Loucy (cell line): ENCODE measurements around the gene OVOL3.

Experiments
- H2AFZ ChIP-seq: fragments of 200-600 bp; sonication (generic); 2 replicates; pipeline ENCODE4 v1.6.0; 2016; ENCODE audit warnings: antibody characterized with exemption, mild to moderate bottlenecking, low read length, moderate library complexity
- H3F3A ChIP-seq: fragments of 200-600 bp; 2 replicates; pipeline ENCODE4 v1.6.0; 2016; ENCODE audit warnings: antibody characterized with exemption, low read depth, mild to moderate bottlenecking
- H3K27me3 ChIP-seq: fragments of 200-600 bp; sonication (generic); 2 replicates; pipeline ENCODE4 v1.6.1; 2014; ENCODE audit warnings: low read length, mild to moderate bottlenecking; ENCODE audit not compliant: insufficient read depth, poor library complexity, severe bottlenecking
- H3K36me3 ChIP-seq: fragments of 200-600 bp; sonication (generic); 2 replicates; pipeline ENCODE4 v1.6.1; 2016; ENCODE audit warnings: low read length; ENCODE audit not compliant: insufficient read depth
- H3K4me1 ChIP-seq: fragments of 200-600 bp; sonication (generic); 2 replicates; pipeline ENCODE4 v1.5.1; 2014; ENCODE audit warnings: low read length, mild to moderate bottlenecking; ENCODE audit not compliant: insufficient read depth, poor library complexity, severe bottlenecking
- H3K4me2 ChIP-seq: fragments of 200-600 bp; sonication (generic); 2 replicates; pipeline ENCODE4 v1.6.0; 2014; ENCODE audit warnings: antibody characterized with exemption, low read length, low read depth, mild to moderate bottlenecking; ENCODE audit not compliant: poor library complexity, severe bottlenecking
- H3K4me3 ChIP-seq: fragments of 200-600 bp; sonication (generic); 2 replicates; pipeline ENCODE4 v1.5.1; 2014; ENCODE audit warnings: low read length, mild to moderate bottlenecking, mixed read lengths; ENCODE audit not compliant: poor library complexity, severe bottlenecking
- H3K79me2 ChIP-seq: fragments of 200-600 bp; sonication (generic); 2 replicates; pipeline ENCODE4 v1.6.1; 2014; ENCODE audit warnings: low read length; ENCODE audit not compliant: insufficient read depth
- H3K9ac ChIP-seq: fragments of 200-600 bp; sonication (generic); 2 replicates; pipeline ENCODE4 v1.6.0; 2014; ENCODE audit warnings: mild to moderate bottlenecking, low read depth, low read length, moderate library complexity; ENCODE audit not compliant: poor library complexity, severe bottlenecking
- H3K9me2 ChIP-seq: fragments of 200-600 bp; sonication (generic); replicated peaks from 2 replicates; pipeline ENCODE4 v1.6.1; 2016; ENCODE audit warnings: low read depth, low read length, mixed read lengths
- H3K9me3 ChIP-seq: fragments of 200-600 bp; sonication (generic); 2 replicates; pipeline ENCODE4 v1.6.1; 2014; ENCODE audit warnings: mild to moderate bottlenecking, antibody characterized with exemption, low read length, low read depth; ENCODE audit not compliant: insufficient read depth
- H4K20me1 ChIP-seq: fragments of 200-600 bp; sonication (generic); 2 replicates; pipeline ENCODE4 v1.6.0; 2014; ENCODE audit warnings: antibody characterized with exemption, low read length, mild to moderate bottlenecking; ENCODE audit not compliant: insufficient read depth, poor library complexity, severe bottlenecking
- EZH2phosphoT487 ChIP-seq: fragments of 200-600 bp; IDR thresholded peaks from 2 replicates; pipeline ENCODE4 v1.6.1; 2018; ENCODE audit warnings: antibody characterized with exemption, mild to moderate bottlenecking, moderate library complexity, borderline replicate concordance
- TF ChIP-seq, protein P1 (sequence below): fragments of 200-600 bp; sonication (generic); conservative IDR thresholded peaks from 2 replicates; pipeline ENCODE4 v1.5.1; 2014; ENCODE audit warnings: mild to moderate bottlenecking, antibody characterized with exemption, low read length

Gene OVOL3

GRCh38 chr19:36097036-36097435 lies 13.9 kb upstream of the OVOL3 start:
- H3K4me1 ChIP-seq: no peaks in the 10 kb centered on the region
- no peaks in the 10 kb centered on the region for H4K20me1 ChIP-seq
- peaks cover 73% of the 10 kb centered on the region; the same call in 1 of the 2 replicates for H3K36me3 ChIP-seq
- H3K79me2 ChIP-seq: no peaks in the 10 kb centered on the region
- no peak overlapping the region for H3K9ac ChIP-seq
- no peak overlapping the region for H3K4me2 ChIP-seq
- H3K9me2 ChIP-seq: no peaks in the 10 kb centered on the region
- H3K27me3 ChIP-seq: no peaks in the 10 kb centered on the region
- no peaks in the 10 kb centered on the region for H3F3A ChIP-seq
- no peaks in the 10 kb centered on the region for H3K9me3 ChIP-seq
- H3K4me3 ChIP-seq: no peak overlapping the region
- H2AFZ ChIP-seq: no peak overlapping the region
- no peak for TF ChIP-seq EZH2phosphoT487
- TF ChIP-seq, protein P1, sequence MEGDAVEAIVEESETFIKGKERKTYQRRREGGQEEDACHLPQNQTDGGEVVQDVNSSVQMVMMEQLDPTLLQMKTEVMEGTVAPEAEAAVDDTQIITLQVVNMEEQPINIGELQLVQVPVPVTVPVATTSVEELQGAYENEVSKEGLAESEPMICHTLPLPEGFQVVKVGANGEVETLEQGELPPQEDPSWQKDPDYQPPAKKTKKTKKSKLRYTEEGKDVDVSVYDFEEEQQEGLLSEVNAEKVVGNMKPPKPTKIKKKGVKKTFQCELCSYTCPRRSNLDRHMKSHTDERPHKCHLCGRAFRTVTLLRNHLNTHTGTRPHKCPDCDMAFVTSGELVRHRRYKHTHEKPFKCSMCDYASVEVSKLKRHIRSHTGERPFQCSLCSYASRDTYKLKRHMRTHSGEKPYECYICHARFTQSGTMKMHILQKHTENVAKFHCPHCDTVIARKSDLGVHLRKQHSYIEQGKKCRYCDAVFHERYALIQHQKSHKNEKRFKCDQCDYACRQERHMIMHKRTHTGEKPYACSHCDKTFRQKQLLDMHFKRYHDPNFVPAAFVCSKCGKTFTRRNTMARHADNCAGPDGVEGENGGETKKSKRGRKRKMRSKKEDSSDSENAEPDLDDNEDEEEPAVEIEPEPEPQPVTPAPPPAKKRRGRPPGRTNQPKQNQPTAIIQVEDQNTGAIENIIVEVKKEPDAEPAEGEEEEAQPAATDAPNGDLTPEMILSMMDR: no peak

- Histone ChIP-seq H3K36me3 (peaks cover 72% of the 10 kb centered on the region; the same call in 1 of the 2 replicates), H3K9ac (no peak overlapping the region), H3F3A (no peaks in the 10 kb centered on the region), H3K9me3 (no peaks in the 10 kb centered on the region), H3K4me1 (no peaks in the 10 kb centered on the region), H2AFZ (no peak overlapping the region), H3K4me2 (no peak overlapping the region), H3K79me2 (no peaks in the 10 kb centered on the region), H4K20me1 (no peaks in the 10 kb centered on the region), H3K27me3 (no peaks in the 10 kb centered on the region), H3K9me2 (no peaks in the 10 kb centered on the region), H3K4me3 (no peak overlapping the region)
- TF ChIP-seq, protein P1: no peak
- TF ChIP-seq EZH2phosphoT487: no peak
These were observed 11.7 kb upstream of the OVOL3 start for GRCh38 chr19:36099166-36099785.

GRCh38 chr19:36100476-36100875 lies 10.5 kb upstream of the OVOL3 start:
- no peaks in the 10 kb centered on the region for H3K27me3 ChIP-seq
- no peak overlapping the region for H3K4me2 ChIP-seq
- no peak overlapping the region for H3K9ac ChIP-seq
- no peak overlapping the region for H2AFZ ChIP-seq
- H3K4me1 ChIP-seq: no peaks in the 10 kb centered on the region
- peaks cover 73% of the 10 kb centered on the region; the same call in 1 of the 2 replicates for H3K36me3 ChIP-seq
- H3K9me2 ChIP-seq: no peaks in the 10 kb centered on the region
- H3K79me2 ChIP-seq: no peaks in the 10 kb centered on the region
- no peaks in the 10 kb centered on the region for H3K9me3 ChIP-seq
- no peak overlapping the region for H3K4me3 ChIP-seq
- H3F3A ChIP-seq: no peaks in the 10 kb centered on the region
- no peak for TF ChIP-seq EZH2phosphoT487
- TF ChIP-seq, protein P1: no peak
- no peaks in the 10 kb centered on the region for H4K20me1 ChIP-seq
